ENCODE measurements around the gene NSD2.

NSD2 gene

GRCh38 chr4:1962980-1963379 is 91.8 kb downstream of the NSD2 start:
- in situ Hi-C loops (cut with MboI; ENCODE audit: low pct_unique_long_range_greater_than_20kb, low sequenced_read_pairs, unreplicated experiment) = no loop called here
- no peak for TF ChIP-seq CTCF (IDR thresholded peaks at IDR 0.05; ENCODE audit: extremely low read depth, insufficient read depth, missing control alignments)

GRCh38 chr4:1964443-1964842 is 93.2 kb downstream of the NSD2 start:
- no peak for DNase-seq (ENCODE audit: low spot score)
- TF ChIP-seq CTCF (IDR thresholded peaks at IDR 0.05; ENCODE audit: extremely low read depth, insufficient read depth, missing control alignments) = no peak
- in situ Hi-C loops (cut with MboI; ENCODE audit: low pct_unique_long_range_greater_than_20kb, low sequenced_read_pairs, unreplicated experiment) = no loop called here

More at GRCh38 chr4:1962980-1963379, 91.8 kb downstream of the NSD2 start:
- DNase-seq (ENCODE audit: low spot score) = no peak

- DNase-seq (ENCODE audit: low spot score) = no peak
- no peak for TF ChIP-seq CTCF (IDR thresholded peaks at IDR 0.05; ENCODE audit: extremely low read depth, insufficient read depth, missing control alignments)
- in situ Hi-C loops (cut with MboI; ENCODE audit: low pct_unique_long_range_greater_than_20kb, low sequenced_read_pairs, unreplicated experiment) = no loop called here
Measured at GRCh38 chr4:1964971-1965370, 93.8 kb downstream of the NSD2 start.

GRCh38 chr4:1967512-1968149 is 96.4 kb downstream of the NSD2 start:
- in situ Hi-C loops (cut with MboI; ENCODE audit: low pct_unique_long_range_greater_than_20kb, low sequenced_read_pairs, unreplicated experiment) = no loop called here
- DNase-seq (ENCODE audit: low spot score) = no peak

GRCh38 chr4:1968686-1969295 is 97.6 kb downstream of the NSD2 start:
- in situ Hi-C loops (cut with MboI; ENCODE audit: low pct_unique_long_range_greater_than_20kb, low sequenced_read_pairs, unreplicated experiment) = no loop called here
- no peak for TF ChIP-seq CTCF (IDR thresholded peaks at IDR 0.05; ENCODE audit: extremely low read depth, insufficient read depth, missing control alignments)
- no peak for DNase-seq (ENCODE audit: low spot score)

More at GRCh38 chr4:1967512-1968149, 96.4 kb downstream of the NSD2 start:
- TF ChIP-seq CTCF (IDR thresholded peaks at IDR 0.05; ENCODE audit: extremely low read depth, insufficient read depth, missing control alignments) = no peak

GRCh38 chr4:1969928-1970723 is 98.9 kb downstream of the NSD2 start:
- no peak for DNase-seq (ENCODE audit: low spot score)
- in situ Hi-C loops (cut with MboI; ENCODE audit: low pct_unique_long_range_greater_than_20kb, low sequenced_read_pairs, unreplicated experiment) = no loop called here
- no peak for TF ChIP-seq CTCF (IDR thresholded peaks at IDR 0.05; ENCODE audit: extremely low read depth, insufficient read depth, missing control alignments)

Measured in GM13977 (cell line).